Lung (tissue), 12 donors: ENCODE results near the gene TSKU. TPM values are rescaled to one million over a fixed set of nuclear protein-coding genes. Genes with fewer than 3 reads are reported as not detected.

ENCODE experiments used
- ATAC-seq: fragments of 200-7000 bp; cut with Tn5 transposase; one replicate; pipeline ENCODE4 v1.9.1; 2020; ENCODE audit warnings: moderate number of reproducible peaks; ENCODE audit not compliant: insufficient read depth, low FRiP score
- DNase-seq, 3 donors: peaks; one replicate each; pipeline ENCODE4 v3.0.0-alpha.2; 2013 to 2017
- H3K27ac ChIP-seq, 2 donors: one replicate each; pipeline ENCODE4 v1.5.1; 2013; ENCODE audit warnings: mild to moderate bottlenecking in 2 of 2, moderate library complexity in 2 of 2, control low read depth in 1 of 2, inconsistent platforms in 1 of 2, low read depth in 1 of 2, low read length in 1 of 2
- H3K27me3 ChIP-seq, 3 donors: one replicate each; pipeline ENCODE4 v1.5.1; 2013; ENCODE audit warnings: low read length in 2 of 3; ENCODE audit not compliant: control insufficient read depth in 3 of 3, insufficient read depth in 3 of 3
- H3K36me3 ChIP-seq, 4 donors: one replicate each; pipeline ENCODE4 v1.5.1; 2013; ENCODE audit warnings: low read length in 4 of 4, mild to moderate bottlenecking in 1 of 4, moderate library complexity in 1 of 4; ENCODE audit not compliant: control insufficient read depth in 4 of 4, insufficient read depth in 4 of 4
- H3K4me1 ChIP-seq, 5 donors: one replicate each; pipeline ENCODE4 v1.5.1; 2013; ENCODE audit warnings: low read length in 5 of 5, mild to moderate bottlenecking in 2 of 5, moderate library complexity in 1 of 5; ENCODE audit not compliant: control insufficient read depth in 5 of 5, insufficient read depth in 5 of 5
- H3K4me3 ChIP-seq: one replicate; pipeline ENCODE4 v1.5.1; 2013; ENCODE audit warnings: mild to moderate bottlenecking, control low read depth, moderate library complexity
- H3K9ac ChIP-seq, 2 donors: one replicate each; pipeline ENCODE4 v1.5.1; 2013; ENCODE audit warnings: low read length in 2 of 2, control low read depth in 1 of 2; ENCODE audit not compliant: insufficient read depth in 1 of 2
- H3K9me3 ChIP-seq, 4 donors: one replicate each; pipeline ENCODE4 v1.5.1; 2013; ENCODE audit warnings: low read length in 3 of 4, mild to moderate bottlenecking in 1 of 4, moderate library complexity in 1 of 4; ENCODE audit not compliant: control insufficient read depth in 4 of 4, insufficient read depth in 3 of 4
- WGBS, 2 donors: extraction: QIAGEN DNeasy Blood & Tissue Kit; methylation state at CpG; one replicate each; pipeline ENCODE4 v1.1.7; 2013; 5-methylcytosine and 5-hydroxymethylcytosine counted together
- polyA plus RNA-seq, 2 donors: library from polyadenylated mRNA; stranded (reverse); fragments of 200-250 nt; gene quantifications; one replicate each; pipeline ENCODE4 v1.2.1, GENCODE V29; 2013
- total RNA-seq, 2 donors: library from RNA; depleted of rRNA in 1 of 2; stranded (reverse); fragments of >200 nt in 1 of 2; gene quantifications; one replicate each; pipeline ENCODE4 v1.2.1, GENCODE V29; 2014 to 2021
- TF ChIP-seq, protein P1 (sequence below): IDR thresholded peaks from 2 replicates; pipeline ENCODE4 v1.5.1; 2012; ENCODE audit warnings: mild to moderate bottlenecking; ENCODE audit errors: control extremely low read depth, extremely low read depth
- donor health status: control.
- donor health status: control.
- donor health status: Bipolar disorder and iron deficiency.
- donor health status: healthy.
- donor health status: DM: yes; HTN: yes; CAD: no.

Gene TSKU
- total and polyA plus RNA-seq, 4 donors: 3.7 to 18.6 (median 11.6) TPM

DNA sequence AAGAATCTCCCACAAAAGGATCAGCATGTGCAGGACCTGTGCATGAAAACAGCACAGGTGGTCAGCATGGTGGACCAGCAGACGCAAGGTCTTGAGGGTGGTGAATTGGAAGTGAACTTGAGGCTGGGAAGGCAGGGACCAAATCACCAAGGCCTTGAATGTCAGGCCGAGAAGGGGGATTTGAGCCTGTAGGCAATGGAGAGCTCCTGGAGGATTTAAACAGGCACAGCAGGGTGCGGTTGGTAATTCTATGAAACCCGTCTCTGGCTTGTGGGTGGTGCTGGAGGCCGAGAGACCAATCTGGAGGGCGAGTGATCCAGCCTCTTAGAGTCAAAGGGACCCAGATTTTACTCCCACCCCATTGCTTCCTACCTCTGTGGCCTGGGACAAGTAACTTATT is 2.4 kb downstream of the TSKU start:
- Histone ChIP-seq H3K27me3 (no peaks in the 10 kb centered on the region), H3K4me3 (no peak overlapping the region), H3K36me3 (no peaks in the 10 kb centered on the region), H3K27ac (no peak overlapping the region), H3K9me3 (no peaks in the 10 kb centered on the region), H3K9ac (no peak overlapping the region), H3K4me1 (peaks cover 0 to 53% (median 23%) of the 10 kb centered on the region in 5 donors)
- WGBS, 2 donors: 86 to 93% methylated on average over 6 of the region's 6 CpGs
- DNase-seq: no peak
- no peak for ATAC-seq
- TF ChIP-seq, protein P1, sequence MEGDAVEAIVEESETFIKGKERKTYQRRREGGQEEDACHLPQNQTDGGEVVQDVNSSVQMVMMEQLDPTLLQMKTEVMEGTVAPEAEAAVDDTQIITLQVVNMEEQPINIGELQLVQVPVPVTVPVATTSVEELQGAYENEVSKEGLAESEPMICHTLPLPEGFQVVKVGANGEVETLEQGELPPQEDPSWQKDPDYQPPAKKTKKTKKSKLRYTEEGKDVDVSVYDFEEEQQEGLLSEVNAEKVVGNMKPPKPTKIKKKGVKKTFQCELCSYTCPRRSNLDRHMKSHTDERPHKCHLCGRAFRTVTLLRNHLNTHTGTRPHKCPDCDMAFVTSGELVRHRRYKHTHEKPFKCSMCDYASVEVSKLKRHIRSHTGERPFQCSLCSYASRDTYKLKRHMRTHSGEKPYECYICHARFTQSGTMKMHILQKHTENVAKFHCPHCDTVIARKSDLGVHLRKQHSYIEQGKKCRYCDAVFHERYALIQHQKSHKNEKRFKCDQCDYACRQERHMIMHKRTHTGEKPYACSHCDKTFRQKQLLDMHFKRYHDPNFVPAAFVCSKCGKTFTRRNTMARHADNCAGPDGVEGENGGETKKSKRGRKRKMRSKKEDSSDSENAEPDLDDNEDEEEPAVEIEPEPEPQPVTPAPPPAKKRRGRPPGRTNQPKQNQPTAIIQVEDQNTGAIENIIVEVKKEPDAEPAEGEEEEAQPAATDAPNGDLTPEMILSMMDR: no peak

DNA sequence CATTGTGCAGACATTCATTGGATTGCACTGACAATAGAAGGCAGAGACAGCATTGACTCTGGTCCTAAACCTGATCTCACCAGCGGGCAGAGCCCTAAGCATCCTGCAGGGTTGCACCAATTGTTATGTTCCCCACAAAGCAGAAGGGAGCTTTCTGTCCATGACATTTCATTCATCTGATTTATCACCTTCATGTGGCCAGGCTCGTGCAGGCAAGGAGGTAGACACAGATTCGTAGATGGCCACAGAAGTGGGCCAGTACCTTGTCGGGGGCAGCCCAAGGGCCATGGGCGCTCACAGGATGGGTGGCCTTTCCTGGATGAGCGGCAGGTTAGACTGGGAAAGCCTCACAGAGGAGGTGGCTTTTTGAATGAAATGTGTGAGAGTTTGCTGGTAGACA is 2.9 kb downstream of the TSKU start:
- Histone ChIP-seq H3K36me3 (no peaks in the 10 kb centered on the region), H3K27ac (no peak overlapping the region), H3K27me3 (no peaks in the 10 kb centered on the region), H3K9ac (no peak overlapping the region), H3K4me3 (no peak overlapping the region), H3K9me3 (no peaks in the 10 kb centered on the region), H3K4me1 (peaks cover 0 to 48% (median 23%) of the 10 kb centered on the region in 5 donors)
- 78 to 90% methylated on average over 6 of the region's 6 CpGs for WGBS, 2 donors
- ATAC-seq (no peak), DNase-seq (no peak)
- TF ChIP-seq, protein P1: no peak

DNA sequence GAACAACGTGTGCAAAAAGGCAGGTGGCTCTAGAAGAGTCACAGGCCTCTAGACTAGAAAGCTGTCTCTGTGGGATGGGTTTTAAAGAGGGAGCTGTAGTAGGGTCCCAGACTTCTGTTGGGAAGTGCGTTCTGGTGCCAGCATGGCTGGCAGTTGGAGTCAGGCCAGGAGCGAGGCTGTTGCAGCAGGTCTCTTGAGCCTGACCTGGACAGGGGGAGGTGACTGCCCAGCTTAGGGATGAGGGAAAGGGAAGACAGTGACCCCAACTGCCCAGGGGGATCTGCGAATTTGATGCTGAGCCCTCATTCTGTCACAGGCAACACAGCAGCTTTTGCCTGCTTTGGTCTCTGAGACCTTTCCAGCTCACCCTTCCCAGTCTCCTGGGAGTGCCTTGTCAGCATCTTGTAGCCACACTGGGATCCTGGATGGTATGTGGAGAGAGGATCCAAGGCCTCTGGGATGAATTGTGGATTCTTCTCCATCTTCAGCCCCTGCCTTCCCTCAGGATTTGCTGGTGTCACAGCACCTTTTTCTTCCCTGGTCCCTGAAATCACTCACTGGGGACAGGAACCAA is 3.4 kb downstream of the TSKU start:
- Histone ChIP-seq H3K27ac (no peak overlapping the region), H3K27me3 (no peaks in the 10 kb centered on the region), H3K4me3 (no peak overlapping the region), H3K4me1 (peaks cover 0 to 43% (median 22%) of the 10 kb centered on the region in 5 donors), H3K9ac (no peak overlapping the region), H3K36me3 (no peaks in the 10 kb centered on the region), H3K9me3 (no peaks in the 10 kb centered on the region)
- TF ChIP-seq, protein P1: no peak
- ATAC-seq: no peak
- WGBS, 2 donors: 78 to 85% methylated on average over 4 of the region's 4 CpGs
- no peak for DNase-seq

DNA sequence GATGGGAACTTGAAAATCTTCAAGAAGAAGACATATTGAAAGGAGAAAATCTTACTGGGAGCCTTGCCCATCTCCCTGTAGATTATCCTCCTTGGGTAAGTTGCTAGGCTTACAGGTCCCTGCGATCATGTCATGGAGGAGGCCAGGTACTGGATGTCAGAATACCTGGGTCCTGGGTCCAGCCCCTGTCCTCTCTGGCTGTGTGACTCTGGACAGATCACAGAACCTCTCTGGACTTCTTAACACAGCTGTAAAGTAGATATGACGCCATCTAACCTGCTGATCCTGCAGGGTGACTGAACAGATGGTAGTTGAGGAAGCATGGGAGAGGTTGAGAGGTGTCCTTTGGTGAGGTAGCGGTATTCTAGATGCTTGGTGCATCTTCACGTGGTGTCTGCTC is 4.1 kb downstream of the TSKU start:
- H3K27ac ChIP-seq: no peak overlapping the region
- H3K4me1 ChIP-seq: peaks cover 0 to 35% (median 16%) of the 10 kb centered on the region in 5 donors
- WGBS, 2 donors: 88 to 94% methylated on average over 4 of the region's 4 CpGs
- no peak overlapping the region for H3K4me3 ChIP-seq
- ATAC-seq: no peak
- TF ChIP-seq, protein P1: no peak
- H3K27me3 ChIP-seq: no peaks in the 10 kb centered on the region
- H3K9ac ChIP-seq: no peak overlapping the region
- H3K9me3 ChIP-seq: no peaks in the 10 kb centered on the region
- H3K36me3 ChIP-seq: no peaks in the 10 kb centered on the region
- no peak for DNase-seq
